CD4-positive, alpha-beta T cell treated with Interleukin-1 beta for 1 hour (primary cell): ENCODE results near the gene CD82.

Source experiments
- DNase-seq, 2 donors: peaks; one replicate each; pipeline ENCODE4 v3.0.0-alpha.2; 2020 to 2022

Gene CD82

DNA sequence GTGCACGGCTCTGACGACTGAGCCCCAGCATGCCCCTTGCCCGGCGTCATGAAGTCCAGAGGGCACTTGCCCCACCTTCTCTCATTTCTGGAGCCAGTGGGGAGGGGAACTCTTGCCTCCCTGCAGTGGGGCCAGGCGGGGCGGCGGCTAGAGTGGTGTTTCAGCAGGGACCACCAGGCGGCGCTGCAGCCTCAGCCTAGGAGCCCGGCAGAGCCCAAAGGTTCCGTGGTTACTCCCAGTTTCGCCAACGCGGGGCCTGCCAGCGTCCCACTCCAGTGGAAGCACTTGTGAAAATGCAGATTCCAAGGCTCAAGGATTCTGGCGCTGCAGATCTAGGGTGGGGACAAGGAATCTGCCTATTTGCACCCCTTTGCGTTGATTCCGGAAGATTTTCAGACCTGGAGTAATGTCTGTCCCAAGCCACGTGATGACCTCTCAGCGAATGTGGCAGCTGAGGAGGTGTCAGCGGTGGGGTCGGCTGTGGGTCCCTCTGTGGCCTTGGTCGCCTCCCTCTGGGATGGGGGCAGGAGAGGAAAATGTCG, 55.7 kb downstream of the CD82 start:
- peak; percentile 55 to 65 for DNase-seq

DNA sequence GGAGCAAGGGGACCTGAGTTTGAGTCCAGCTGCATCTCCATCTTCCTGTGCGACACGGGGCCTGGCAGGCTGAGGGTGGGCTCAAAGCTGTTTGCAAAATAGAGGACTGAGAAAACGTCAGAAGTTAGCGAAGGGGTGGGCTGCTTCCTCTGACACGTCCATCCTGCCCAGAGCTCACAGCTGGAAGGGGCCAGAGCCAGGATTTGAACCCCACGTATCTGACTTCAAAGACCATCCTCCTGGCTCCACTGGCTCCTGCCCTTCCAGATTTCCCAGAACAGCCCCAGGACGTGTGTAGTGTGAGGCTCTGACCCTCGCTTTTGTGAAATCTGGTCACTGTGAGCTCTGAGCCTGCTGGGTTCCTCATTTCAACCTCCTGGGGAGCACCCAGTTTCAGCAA, 56.3 kb downstream of the CD82 start:
- no peak for DNase-seq

DNA sequence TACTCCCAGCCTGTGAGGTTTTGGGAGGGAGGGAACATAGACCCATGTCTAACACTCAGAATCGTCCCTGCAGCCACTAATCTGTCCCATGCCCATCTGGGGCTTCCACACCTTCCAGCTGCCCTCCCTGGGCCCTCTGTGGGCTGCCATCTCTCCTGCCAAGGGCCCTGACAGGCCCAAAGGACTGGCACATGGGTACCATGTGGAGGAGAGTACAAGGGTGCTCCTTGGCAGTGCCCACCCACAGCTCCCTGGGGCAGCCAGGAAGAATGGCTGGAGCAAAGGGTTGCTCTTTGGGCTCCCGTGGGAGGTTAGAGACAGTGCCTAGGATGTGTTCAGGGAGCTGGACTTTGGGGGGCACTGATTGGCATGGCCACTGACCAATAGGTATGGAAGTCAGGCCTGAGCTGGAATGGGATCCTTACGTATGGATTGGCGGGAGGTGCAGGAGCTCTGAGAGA, 56.8 kb downstream of the CD82 start:
- DNase-seq = no peak

DNA sequence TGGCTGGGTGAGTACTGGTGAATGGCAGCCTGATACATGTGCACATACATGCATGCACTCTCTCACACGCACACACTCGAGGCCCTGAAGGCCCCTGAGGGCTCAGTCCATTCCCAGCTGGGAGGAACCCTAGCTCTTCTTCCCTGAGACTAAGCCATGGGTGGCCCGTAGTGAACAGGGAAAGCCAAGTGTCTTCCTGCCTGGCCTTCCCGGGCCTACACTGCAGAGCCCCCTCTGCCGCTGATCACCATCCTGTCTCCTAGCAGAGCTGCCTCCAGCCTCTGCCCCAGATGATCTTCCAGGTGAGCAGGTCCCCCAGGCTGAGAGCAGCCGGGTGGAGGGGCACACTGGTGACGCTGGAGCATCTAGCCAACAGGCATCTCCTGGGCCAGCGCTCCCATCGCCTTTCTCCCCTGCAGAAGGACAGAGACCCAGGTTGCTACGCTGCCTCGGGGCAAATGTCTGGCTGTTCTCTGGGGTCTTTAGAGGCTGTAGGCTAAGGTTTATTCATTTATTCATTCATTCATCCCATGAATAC, 57.3 kb downstream of the CD82 start:
- DNase-seq = no peak

DNA sequence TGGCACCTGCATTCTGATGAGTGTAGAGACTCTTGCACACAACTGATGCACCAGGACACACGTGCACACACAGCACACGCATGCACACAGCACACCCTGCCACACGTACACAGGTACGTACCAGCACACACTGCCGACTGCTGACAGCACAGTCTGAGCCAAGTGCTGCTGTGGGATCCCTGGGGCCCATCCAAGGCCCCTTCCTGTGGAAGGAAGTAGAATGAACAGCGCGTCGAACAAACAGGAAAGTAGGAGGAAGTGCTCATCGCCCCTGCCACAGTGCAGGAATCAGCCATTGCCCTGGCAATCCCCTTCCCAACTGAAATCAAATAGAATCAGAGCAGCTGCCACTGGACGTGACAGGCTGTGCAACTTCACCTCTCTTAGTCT, 57.9 kb downstream of the CD82 start:
- no peak for DNase-seq

DNA sequence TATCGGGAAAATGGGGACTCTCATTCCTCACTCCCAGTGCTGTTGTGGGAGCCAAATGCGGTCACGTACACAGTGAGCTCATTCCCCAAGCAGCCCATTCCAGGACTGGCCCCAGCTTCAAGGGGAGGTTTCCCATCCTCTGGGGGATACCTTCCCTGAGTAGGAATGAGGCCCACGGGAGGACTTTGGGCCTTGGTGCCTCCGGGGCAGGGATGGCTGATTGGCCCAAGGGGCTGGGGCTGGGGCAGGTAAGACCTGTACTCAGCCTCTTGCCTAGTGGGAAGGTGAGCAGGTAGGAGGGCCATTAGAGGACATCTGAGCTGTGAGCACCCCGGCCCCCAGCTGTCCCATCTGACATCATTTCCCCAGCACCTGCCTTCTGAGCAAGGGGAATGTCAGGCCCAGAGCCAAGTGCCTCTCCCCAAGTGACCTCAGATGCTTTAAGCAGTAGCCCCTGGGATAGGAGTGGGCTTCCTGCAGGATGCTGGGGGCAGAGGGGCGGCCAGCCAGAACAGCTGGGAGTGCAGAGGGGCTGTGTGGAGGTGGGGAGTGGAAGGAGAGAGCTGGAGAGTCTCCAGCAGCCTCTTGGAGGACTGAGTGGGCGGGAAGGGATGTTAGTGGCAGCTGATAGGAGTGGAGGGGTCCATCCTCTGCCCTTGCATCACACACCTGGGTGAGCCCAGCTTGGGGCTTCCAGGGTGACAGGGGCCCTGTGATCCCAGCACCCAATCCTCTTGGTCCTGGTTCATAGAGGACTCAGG, 58.4 kb downstream of the CD82 start:
- no peak for DNase-seq

DNA sequence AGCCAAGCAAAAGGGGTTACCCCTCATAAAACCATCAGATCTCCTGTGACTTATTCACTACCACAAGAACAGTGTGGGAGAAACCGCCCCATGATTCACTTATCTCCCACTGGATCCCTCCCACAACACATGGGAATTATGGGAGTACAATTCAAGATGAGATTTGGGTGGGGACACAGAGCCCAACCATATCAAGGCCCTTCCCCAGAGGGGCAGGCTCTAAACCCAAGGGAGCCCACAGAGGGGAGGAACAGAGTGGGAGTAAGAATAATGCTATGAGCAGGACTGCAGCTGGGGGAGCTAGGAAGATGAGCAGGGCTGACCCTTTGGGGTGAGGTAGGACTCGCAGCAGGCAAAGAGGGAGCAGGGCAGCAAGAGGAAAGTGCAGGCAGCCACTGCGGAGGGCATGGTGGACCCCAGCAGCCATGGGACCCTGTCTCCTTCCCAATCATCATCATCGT, 59.3 kb downstream of the CD82 start:
- no peak for DNase-seq

DNA sequence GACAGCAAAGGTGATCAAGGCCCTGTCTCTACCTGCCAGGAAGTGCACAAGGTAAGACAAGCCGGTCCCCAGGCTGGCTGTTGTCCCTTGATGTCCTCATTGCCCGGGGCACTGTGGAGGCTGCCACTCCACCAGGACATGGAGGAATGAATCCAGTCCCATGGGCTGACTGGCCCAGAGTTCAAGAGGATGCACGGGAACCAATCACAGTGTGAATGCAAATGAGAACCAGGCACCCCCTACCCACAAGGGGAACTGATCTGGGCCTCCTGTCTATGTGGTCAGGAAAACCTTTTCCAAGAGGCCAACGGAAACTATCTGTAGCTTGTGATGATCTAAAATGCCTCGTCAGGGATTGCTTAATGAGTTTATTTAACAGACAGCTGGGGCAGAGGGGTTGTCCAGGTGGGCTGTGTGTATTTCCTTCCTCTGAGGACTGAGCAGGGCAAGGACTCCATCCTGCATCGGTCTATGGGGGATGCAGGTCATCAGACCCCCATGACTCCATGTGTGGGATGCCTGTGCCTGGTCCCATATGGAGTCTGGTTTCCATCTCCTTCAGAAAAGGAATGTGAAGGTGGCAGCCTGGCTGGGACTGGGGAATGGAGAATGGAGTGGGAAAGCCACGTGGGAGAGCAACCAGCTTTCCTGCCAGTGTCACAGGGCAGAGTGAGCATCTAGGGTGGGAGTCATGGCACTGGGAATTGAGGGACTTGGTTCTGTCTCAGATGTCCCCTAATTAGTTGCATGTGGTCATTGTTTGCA, 60.5 kb downstream of the CD82 start:
- DNase-seq = no peak

DNA sequence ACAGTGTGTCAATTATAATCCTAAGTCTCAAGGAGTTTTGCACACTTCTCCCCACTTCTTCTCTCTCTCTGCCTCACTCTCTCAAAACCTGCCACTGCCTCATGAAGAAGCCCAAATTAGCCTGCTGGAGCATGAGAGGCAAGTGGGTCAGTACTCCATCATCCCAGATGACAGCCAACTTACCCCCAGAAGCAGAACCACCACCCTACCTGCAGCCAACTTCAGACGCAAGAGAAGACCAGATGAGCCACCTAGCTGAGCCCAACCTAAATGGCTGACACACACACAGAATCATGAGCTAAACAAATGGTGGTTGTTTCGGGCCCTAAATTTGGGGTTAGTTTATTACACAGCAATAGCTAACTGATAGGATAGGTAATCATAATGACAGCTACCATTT, 61.2 kb downstream of the CD82 start:
- no peak for DNase-seq

DNA sequence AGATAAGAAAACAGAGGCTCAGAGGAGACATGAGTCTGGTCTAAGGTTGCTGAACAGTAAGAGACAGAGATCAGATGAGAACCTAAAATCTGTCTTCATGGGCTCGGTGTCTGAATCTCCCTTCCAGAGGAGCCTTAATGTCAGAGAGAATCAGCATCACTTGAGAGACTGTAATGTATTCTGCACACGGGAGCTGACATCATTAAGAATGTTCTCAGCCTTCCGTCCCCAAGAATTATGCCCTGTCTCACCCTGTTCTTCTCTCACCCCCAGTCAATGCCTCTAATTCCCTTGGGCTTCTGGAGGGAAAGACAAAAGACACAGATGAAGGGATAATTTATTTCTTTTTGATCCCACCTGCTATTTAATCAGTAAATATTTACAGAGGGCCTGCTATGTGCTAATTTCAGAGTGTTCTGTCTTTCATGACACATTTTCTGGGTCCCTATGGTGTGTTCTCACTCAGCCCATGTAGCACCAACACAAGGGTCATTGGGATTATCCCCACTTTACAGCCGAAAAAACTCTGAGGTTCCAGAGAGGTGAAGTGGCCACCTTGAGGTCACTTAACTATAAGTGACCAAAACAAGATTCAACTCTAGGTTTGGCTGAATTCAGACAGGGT, 61.8 kb downstream of the CD82 start:
- no peak for DNase-seq

DNA sequence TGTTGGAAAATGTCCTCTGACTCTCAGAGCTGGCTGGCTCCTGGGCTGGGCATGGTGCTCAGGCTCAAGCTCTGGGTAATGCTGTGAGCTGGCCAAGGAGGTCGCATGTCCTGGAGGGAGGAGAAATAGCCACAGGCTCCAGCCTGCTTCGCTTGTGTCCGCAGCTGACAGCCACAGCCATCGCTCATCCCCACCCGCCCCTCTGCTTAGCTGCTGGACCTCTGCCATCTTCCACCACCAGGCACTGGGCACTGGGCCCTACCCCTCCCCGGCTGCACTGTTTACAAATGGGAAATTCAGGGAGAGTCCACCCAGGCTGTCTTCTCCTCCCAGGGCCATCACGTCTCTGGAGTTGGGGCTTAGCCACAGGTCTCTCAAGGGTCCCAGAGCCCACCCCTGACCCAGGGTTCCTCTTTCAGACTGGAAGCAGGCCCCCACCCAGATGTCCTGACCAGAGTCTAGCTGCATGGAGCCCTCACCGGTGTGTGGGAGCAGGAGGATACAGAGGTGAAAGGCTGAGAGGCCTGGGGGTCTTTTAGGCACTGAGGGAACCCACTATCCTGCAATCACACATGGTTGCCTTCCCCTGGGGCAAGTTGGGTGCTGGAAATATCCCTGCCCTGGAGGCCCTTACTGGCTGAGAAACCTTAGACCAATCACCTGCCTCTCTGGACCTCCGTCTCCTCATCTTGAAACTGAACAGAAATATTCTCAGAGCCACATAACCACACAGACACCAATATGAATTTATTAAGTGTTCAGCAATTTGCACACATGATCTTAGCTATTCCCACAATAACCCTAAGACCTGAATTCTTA, 62.7 kb downstream of the CD82 start:
- DNase-seq = no peak

DNA sequence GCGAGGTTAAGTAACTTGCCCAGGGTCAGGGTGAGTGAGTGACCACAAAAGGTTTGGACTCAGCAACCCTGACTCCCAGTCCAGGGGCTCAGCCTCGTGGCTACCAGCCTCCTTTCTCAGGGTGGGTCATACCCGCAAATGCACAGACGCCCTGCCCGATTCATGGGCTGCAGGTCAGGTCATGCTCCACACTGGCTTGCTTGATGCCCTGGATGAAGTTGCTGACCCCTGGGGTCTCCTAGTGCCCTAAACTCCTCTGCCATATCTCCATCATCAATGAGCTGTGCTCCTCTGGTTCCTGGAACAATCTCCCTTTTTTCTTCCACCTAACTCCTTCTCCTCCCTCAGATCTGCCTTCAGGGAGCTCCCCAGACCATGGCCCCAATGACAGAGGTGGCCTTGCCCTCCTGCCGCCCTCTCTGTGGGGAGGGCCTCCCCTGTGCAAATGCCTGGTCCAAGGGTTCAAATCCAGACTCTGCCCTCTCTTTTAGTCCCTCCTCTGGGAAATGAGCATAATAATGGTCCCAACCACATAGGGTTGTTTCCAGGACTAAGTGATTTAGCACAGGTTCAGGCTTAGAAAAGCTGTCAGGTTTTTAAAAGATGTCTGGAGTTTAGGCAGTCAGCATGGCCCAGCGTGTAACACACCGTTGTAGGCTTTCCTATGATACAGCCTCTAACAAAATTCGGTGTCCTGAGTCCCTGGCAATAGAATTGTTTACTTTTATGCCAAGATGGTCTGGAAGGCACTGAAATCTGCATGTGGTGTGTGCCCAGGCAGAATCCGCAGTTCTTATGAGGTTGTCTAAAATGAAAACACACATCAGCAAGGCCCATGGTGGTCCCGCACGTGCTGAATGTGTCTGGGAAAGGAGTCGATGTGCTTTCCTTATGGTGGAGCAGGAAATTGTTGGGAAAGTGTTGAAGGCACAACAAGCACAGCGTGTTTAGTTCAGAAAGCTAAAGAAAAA, 63.6 kb downstream of the CD82 start:
- no peak for DNase-seq

DNA sequence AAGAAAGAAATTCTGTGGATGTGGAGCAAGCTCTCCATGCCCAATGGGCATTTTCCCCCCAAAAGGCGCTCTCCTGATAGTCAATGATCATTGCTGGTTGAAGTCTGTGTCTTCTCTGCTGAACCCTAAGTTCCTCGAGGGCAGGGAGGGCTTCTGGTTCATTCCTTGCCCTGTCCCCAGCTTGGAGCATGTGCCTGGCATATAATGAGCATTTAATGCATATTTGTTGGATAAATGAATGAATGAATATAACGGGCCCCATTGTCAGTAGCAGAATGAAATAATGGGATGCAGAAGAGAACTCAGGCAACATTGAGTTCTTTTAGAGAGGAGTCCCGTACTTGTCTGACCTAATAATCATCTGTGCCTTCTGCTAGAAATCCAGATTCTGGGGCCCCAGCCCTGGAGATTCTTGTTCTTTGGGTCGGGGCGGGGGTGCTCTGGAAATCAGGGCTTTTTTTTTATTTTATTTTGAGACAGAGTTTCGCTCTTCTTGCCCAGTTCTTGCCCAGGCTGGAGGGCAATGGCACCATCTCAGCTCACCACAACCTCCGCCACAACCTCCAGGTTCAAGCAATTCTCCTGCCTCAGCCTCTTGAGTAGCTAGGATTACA, 64.4 kb downstream of the CD82 start:
- DNase-seq = no peak

DNA sequence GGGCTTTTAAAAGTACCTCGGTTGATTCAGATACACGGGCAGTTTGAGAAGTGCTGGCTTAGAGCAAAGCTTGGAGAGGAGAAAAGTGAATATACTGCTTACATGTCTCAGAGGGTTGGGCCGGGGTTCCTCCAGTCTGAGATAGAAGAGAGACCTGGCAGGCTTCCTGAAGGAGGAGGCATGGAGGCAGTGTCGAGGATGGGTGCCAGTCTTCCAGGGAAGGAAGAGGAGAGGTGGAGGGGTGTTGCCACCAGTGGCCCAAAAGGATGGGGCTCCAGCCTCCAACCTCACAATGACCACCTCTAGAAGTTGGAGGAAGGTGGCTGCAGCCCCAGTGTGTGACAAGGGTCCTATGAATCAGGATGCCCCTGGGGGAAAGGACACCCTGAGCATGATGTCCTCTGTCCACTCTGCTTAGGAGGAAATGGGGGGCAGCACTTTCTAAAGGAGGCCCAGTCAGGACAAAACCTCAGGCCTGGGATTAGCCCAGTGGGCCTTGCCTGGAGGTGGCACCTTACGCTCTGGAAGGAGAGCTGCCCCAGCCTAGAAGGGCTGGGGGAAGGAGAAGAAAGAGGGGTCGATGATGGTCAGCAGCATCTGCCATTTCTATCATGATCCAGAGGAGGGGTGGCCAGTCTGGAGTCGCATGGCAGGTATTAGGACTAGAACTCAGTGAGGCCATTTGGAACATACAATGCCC, 65.2 kb downstream of the CD82 start:
- DNase-seq = no peak

DNA sequence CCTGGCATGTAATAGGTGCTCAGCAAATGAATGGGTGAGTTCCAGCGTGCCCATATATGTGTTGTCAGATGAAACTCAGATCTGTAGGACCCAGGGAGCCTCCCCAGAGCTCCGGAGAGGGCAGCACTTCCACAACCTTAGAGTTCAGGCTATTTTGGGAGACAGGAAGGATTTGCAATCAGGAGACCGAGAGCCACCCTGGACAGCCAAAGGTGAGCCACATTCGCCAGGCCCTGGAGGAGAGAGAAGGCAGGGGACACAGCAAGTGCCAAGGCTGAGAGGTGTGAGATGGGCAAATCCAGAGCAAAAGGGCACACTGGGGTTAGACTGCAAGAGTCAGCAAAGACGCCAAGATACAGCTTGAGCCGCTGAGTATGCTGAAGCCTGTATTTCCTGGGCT, 66.4 kb downstream of the CD82 start:
- DNase-seq = no peak

DNA sequence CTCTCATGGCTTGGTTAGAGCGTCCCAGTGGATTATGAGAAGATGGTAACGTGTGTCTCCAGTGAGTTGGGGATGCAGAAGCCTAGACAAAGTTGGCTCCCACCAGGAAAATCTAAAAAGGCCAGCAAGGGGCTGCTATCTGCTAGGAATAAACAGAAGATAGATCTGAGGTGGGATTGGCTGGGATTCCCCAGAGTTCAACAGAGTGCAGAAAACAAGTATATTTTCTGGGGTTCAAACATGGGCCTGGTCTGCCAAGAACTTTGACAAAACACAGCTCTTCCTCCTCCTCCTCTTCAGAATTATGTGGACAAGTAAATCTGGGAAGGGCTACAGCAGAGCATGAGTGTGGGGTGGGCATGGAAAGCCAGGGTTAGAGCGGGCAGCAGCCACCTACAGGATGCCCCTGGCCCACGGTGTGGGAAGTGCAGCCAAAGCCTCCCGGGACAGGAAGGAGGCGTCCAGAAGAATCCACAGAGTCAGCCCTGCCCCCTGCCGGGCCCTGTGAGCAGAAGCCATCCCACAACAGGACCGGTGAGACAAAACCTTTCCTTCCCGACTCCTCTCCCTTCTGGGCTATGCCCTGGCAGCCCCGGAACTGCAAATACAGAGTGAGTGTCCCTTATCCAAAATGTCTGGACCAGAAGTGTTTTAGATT, 67.1 kb downstream of the CD82 start:
- DNase-seq = peak in 1 of 2 donors; percentile 18

DNA sequence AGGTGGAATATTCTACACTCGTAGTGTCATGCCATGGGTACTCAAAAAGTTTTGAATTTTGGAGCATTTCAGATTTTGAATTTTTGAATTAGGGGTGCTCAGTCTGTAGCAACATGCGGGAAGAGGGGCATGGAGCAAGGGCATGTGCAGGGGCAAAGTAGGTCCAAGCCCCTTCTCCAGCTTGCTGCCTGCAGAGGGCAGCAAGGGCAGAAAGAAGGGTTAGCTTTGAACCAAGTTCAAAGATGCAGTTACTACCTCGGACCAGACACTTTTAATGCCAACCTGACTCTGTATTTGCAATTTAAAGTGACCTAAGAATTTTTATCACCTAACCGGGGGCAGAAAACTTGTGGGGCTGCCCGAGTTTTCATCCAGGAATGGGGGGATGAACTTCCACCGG, 68.2 kb downstream of the CD82 start:
- DNase-seq = no peak

DNA sequence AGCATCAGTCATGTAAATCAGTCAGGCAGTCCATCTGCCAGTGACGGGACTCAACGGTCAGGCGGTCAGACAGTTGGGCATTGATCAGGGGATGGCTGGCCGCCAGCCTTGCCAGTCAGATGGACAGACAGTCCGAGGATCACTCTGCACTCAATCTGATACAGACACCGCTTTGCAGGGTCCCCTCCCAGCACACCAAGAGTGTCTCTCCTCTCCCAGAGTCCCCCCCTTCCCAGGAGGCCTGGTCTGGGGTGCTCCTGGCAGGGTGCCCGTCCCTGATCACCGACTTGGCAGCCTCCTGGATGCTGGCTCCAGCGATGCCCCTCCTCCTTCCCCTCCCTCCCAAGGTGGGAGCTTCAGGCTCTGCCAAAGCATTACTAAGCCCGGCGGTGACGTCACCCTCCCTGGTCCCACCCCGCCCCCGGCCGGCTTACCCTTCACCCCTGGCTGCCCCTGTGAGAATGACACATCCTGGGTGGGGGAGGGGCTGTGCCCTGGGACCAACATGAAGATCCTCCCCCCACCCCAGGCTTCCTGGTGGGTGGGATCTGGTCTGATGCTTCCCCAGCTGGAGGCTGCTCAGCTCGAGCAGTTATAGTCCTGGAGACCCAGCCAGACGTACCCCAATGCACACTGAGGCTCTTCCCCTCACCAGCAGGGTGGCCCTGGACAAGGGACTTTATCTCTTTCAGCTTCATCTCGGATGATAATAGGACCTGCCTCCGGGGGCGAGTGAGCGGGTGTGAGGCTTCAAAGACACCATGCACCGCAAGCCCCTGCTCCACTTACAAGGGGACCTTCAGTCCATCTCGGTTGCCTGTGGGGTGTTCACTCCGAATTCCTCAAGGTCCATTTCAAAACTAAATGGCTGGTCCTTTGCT, 69.2 kb downstream of the CD82 start:
- DNase-seq = peak in 1 of 2 donors; percentile 23
